RWPE1 (cell line): ENCODE measurements around the gene DDX56.
"Not testable (repeated sequence)": the region's sequence is repeated elsewhere in the genome, so short reads cannot be mapped to it uniquely, and the experiment has no call there.

Source experiments
- CTCF ChIA-PET: fragments of 350-600 bp; sonication (Branson Sonifier 250); formaldehyde crosslinking; extraction: SDS; loops from one replicate; lab custom pipeline; 2021; lab: Yijun Ruan, JAX
- POLR2A ChIA-PET: fragments of 400-600 bp; formaldehyde crosslinking; extraction: SDS; loops from one replicate; lab custom pipeline; 2020; ENCODE audit warnings: antibody characterized with exemption; ENCODE audit not compliant: low non-redundant PET; lab: Yijun Ruan, JAX
- DNase-seq: peaks from one replicate; pipeline ENCODE4 v3.0.0; 2012; ENCODE audit warnings: low spot score
- H3K27ac ChIP-seq: fragments of 450-650 bp; 2 replicates; pipeline ENCODE4 v1.5.1; 2017
- TF ChIP-seq, protein P1 (sequence below): fragments of 450-650 bp; conservative IDR thresholded peaks from 2 replicates; pipeline ENCODE4 v1.5.1; 2017; ENCODE audit warnings: low read depth, mild to moderate bottlenecking

The DDX56 gene

DNA sequence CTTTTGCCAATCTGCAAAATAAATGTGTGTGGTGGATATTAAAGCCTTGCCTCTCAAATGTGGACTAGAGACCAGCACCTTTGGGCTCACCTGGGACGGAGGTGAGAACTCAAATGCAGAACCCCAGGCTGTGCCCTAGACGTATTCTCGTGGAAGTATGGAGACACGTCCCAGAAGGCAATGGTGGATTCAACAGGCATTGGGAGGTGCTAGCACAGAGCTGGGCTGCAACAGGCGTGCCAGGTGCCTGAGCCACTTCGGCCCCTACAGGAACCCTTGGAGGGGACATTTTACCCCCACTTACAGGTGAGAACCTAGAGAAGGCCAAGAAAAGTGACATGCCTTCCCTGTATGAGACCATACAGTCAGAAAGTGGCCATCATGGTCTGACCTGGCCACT is 12.2 kb downstream of the DDX56 start:
- ChIA-PET CTCF (no interaction called here), POLR2A (interaction anchor here (1.2 kb wide), 1 partner anchor 12 kb away, joined by 4 read pairs; the partner anchor contains the start of gene DDX56)

DNA sequence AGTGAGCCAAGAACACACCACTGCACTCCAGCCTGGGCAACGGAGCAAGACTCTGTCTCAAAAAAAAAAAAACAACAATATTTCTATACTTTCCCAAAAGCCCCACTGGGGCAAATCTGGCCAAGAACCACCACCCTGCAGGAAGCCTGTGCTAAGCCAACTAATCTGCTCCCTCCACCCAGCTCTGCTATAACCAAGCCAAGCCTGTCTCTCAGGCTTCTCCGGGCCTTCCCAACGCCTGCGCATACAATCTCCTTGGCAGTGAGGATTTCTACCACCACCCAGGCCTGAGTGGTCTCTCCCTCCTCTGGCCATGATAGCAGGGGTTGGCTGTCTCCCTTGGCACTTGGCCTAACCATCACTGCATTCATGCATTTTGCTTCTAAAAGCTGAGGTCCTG is 14.2 kb downstream of the DDX56 start:
- no peak for DNase-seq
- POLR2A ChIA-PET: interaction anchor here (0.7 kb wide), 1 partner anchor 13 kb away, joined by 5 read pairs; no protein-coding TSS in a partner anchor
- TF ChIP-seq, protein P1, sequence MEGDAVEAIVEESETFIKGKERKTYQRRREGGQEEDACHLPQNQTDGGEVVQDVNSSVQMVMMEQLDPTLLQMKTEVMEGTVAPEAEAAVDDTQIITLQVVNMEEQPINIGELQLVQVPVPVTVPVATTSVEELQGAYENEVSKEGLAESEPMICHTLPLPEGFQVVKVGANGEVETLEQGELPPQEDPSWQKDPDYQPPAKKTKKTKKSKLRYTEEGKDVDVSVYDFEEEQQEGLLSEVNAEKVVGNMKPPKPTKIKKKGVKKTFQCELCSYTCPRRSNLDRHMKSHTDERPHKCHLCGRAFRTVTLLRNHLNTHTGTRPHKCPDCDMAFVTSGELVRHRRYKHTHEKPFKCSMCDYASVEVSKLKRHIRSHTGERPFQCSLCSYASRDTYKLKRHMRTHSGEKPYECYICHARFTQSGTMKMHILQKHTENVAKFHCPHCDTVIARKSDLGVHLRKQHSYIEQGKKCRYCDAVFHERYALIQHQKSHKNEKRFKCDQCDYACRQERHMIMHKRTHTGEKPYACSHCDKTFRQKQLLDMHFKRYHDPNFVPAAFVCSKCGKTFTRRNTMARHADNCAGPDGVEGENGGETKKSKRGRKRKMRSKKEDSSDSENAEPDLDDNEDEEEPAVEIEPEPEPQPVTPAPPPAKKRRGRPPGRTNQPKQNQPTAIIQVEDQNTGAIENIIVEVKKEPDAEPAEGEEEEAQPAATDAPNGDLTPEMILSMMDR: no peak
- CTCF ChIA-PET: interaction anchor here (0.6 kb wide), 1 partner anchor 56 kb away, joined by 3 read pairs; no protein-coding TSS in a partner anchor
- no peak overlapping the region for H3K27ac ChIP-seq

More for the DNA sequence above, 12.2 kb downstream of the DDX56 start:
- DNase-seq: no peak
- TF ChIP-seq, protein P1: no peak
- peak overlapping the region; percentile 63 for H3K27ac ChIP-seq

DNA sequence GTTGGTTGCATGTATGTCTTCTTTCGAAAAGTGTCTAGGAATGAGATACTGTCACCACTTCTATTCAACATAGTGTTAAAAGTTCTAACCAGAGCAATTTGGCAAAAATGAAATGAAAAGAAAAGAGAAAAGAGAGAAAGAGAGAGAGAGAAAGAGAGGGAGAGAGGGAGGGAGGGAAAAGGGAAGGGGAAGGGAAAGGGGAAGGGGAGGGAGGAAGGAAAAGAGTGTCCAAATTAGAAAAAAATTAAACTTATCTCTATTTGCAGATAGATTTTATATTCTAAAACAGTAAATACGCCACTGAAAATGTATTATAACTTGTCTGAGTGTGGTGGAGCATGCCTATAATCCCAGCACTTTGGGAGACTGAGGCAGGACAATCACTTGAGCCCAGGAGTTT is 16.2 kb downstream of the DDX56 start:
- POLR2A ChIA-PET: no interaction called here
- TF ChIP-seq, protein P1: no peak
- H3K27ac ChIP-seq: no peak overlapping the region
- CTCF ChIA-PET: interaction anchor here (0.6 kb wide), 1 partner anchor 17 kb away, joined by 4 read pairs; no protein-coding TSS in a partner anchor
- no peak for DNase-seq

DNA sequence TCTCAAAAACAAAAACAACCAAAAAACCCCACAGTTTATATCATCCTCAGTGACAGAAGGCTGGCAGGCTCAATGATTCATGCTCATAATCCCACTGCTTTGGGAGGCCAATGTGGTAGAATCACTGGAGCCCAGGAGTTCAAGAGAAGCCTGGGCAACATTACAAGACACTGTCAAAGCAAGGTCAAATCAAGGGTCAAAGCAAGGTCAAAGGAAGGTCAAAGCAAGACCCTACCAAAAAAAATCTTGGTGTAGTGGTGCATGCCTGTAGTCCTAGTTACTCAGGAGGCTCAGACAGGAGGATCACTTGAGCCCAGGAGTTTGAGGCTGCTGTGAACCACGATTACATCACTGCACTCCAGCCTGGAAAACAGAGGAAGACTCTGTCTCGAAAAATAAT is 18.4 kb downstream of the DDX56 start:
- ChIA-PET CTCF (interaction anchor here (0.6 kb wide), 1 partner anchor 11 kb away, joined by 3 read pairs; no protein-coding TSS in a partner anchor), POLR2A (no interaction called here)
- H3K27ac ChIP-seq: no peak overlapping the region
- TF ChIP-seq, protein P1: no peak
- no peak for DNase-seq

DNA sequence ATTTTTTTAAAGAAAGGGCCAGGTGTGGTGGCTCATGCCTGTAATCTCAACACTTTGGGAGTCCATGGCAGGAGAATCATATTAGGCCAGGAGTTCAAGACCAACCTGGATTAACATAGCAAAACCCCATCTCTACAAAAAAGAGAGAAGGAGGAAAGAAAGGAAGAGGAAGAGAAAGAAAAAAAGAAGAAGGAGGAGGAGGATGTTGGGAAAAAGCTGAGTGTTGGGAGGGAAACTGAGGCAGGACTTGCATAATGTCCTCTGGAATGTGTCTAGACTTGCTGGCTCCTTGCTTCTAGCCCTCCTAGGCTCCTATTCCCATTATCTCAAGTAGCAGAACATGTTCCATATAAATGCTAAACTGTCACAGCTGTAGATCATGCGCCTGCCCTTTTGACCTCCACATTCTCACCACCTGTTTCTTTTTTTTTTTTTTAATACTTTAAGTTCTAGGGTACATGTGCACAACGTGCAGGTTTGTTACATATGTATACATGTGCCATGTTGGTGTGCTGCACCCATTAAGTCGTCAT is 21.2 kb downstream of the DDX56 start:
- ChIA-PET CTCF (interaction anchor here (1.1 to 1.2 kb wide), 2 partner anchors 12 to 41 kb away, joined by 3 to 8 read pairs; no protein-coding TSS in a partner anchor), POLR2A (interaction anchor here (0.6 kb wide), 1 partner anchor 13 kb away, joined by 3 read pairs; no protein-coding TSS in a partner anchor)
- H3K27ac ChIP-seq: not testable (repeated sequence)

DNA sequence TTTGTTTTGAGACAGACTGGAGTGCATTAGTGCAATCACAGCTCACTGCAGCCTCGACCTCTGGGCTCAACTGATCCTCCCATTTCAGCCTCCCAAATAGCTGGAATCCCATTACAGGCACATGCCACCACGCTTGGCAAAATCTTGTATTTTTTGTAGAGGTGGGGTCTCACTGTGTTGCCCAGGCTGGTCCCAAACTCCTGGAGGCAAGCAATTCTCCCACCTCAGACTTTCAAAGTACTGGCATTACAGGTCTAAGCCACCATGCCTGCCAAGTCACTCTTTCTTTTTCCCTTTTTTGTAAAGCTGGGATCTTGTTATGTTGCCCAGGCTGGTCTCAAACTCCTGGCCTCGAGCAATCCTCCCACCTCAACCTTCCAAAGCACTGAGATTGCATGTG is 24.3 kb downstream of the DDX56 start:
- CTCF ChIA-PET: no interaction called here
- TF ChIP-seq, protein P1: no peak
- no peak overlapping the region for H3K27ac ChIP-seq
- DNase-seq: no peak
- POLR2A ChIA-PET: no interaction called here

More for the DNA sequence above, 21.2 kb downstream of the DDX56 start:
- DNase-seq: not testable (repeated sequence)

DNA sequence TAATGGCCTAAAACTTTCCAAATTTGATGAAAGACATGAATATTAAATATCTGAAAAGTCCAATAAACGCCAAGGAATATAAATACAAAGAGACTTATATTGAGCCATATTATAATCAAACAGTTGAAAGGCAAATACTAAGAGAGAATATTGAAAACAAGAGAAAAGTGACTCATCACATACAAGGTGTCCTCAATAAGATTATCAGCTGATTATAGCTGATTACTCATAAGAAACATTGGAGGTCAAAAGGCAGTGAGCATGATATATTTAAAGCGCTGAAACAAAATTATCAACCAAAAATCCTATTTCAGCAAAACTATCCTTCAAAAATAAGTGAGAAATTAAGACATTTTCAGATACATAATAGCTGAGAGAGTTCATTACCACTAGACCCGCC is 24.8 kb downstream of the DDX56 start:
- no peak for DNase-seq
- H3K27ac ChIP-seq: no peak overlapping the region
- ChIA-PET CTCF (interaction anchor here (0.6 kb wide), 2 partner anchors 13 to 461 kb away, joined by 3 read pairs; no protein-coding TSS in a partner anchor), POLR2A (no interaction called here)
- TF ChIP-seq, protein P1: no peak
